ENCODE results near the gene PDGFRB.
"Not testable (repeated sequence)": the region's sequence is repeated elsewhere in the genome, so short reads cannot be mapped to it uniquely, and the experiment has no call there.

GRCh38 chr5:150084754-150085153, 70.9 kb downstream of the PDGFRB start:
- TF ChIP-seq CTCF (conservative IDR thresholded peaks at IDR 0.05 in 1 of 2, IDR thresholded peaks at IDR 0.05 in 1 of 2; ENCODE audit: extremely low read depth in 1 of 2, insufficient read depth in 1 of 2, low read depth in 1 of 2, low read length in 2 of 2); EZH2 (IDR thresholded peaks at IDR 0.05; ENCODE audit: borderline replicate concordance, low read length): not testable (repeated sequence)
